GM12864 (cell line): ENCODE measurements around the gene ZNF341.

Experiments used
- DNase-seq: peaks from one replicate; pipeline ENCODE4 v3.0.0-alpha.2; 2011; ENCODE audit warnings: low read depth
- H3K4me3 ChIP-seq: 2 replicates; pipeline ENCODE4 v1.5.1; 2011; ENCODE audit warnings: mild to moderate bottlenecking, low read depth, low read length, control low read depth
- TF ChIP-seq, protein P1 (sequence below): IDR thresholded peaks from 2 replicates; pipeline ENCODE4 v1.5.1; 2011; ENCODE audit warnings: low read depth, mild to moderate bottlenecking, moderate library complexity, low read length, control low read depth, inconsistent platforms; ENCODE audit errors: missing control alignments

The ZNF341 gene

DNA sequence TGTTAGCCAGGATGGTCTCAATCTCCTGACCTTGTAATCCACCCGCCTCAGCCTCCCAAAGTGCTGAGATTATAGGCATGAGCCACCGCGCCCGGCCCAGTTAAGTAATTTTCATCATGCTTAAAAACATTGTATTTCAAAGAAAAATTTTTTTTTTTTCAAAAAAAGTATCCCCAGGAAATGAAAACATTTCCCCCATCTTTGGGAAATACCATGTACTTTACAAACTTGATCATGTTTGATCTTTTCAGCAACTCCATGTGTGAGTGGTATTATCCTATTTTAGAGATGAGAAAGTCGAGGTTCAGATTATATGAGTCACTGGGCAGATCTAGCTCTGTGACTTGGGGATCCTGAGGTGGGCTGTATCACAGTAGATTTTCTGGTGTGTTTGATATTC lies 91.2 kb downstream of the ZNF341 start:
- H3K4me3 ChIP-seq = no peak overlapping the region
- DNase-seq = no peak

DNA sequence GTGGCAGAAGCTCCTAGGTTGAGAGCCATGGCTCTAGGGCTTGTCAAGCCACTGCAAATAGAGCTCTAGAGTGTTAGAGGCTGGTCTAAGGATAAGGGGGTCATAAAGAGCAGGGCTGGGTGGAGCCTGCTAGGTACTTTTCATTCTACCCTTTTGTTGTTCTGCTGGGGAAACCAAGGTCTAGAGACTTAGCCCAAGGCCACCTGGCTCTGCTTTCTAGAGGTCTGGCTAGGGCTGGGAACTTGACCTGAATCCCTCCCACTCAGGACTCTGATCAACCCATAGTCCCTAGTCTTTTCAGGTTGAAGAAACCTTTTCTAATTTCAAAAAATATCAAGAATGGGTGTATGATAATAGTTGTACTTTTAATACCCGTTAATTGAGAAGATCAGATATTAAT lies 93.1 kb downstream of the ZNF341 start:
- H3K4me3 ChIP-seq = no peak overlapping the region
- DNase-seq = no peak
- TF ChIP-seq, protein P1, sequence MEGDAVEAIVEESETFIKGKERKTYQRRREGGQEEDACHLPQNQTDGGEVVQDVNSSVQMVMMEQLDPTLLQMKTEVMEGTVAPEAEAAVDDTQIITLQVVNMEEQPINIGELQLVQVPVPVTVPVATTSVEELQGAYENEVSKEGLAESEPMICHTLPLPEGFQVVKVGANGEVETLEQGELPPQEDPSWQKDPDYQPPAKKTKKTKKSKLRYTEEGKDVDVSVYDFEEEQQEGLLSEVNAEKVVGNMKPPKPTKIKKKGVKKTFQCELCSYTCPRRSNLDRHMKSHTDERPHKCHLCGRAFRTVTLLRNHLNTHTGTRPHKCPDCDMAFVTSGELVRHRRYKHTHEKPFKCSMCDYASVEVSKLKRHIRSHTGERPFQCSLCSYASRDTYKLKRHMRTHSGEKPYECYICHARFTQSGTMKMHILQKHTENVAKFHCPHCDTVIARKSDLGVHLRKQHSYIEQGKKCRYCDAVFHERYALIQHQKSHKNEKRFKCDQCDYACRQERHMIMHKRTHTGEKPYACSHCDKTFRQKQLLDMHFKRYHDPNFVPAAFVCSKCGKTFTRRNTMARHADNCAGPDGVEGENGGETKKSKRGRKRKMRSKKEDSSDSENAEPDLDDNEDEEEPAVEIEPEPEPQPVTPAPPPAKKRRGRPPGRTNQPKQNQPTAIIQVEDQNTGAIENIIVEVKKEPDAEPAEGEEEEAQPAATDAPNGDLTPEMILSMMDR = no peak

More for the DNA sequence above, 91.2 kb downstream of the ZNF341 start:
- TF ChIP-seq, protein P1 = no peak

DNA sequence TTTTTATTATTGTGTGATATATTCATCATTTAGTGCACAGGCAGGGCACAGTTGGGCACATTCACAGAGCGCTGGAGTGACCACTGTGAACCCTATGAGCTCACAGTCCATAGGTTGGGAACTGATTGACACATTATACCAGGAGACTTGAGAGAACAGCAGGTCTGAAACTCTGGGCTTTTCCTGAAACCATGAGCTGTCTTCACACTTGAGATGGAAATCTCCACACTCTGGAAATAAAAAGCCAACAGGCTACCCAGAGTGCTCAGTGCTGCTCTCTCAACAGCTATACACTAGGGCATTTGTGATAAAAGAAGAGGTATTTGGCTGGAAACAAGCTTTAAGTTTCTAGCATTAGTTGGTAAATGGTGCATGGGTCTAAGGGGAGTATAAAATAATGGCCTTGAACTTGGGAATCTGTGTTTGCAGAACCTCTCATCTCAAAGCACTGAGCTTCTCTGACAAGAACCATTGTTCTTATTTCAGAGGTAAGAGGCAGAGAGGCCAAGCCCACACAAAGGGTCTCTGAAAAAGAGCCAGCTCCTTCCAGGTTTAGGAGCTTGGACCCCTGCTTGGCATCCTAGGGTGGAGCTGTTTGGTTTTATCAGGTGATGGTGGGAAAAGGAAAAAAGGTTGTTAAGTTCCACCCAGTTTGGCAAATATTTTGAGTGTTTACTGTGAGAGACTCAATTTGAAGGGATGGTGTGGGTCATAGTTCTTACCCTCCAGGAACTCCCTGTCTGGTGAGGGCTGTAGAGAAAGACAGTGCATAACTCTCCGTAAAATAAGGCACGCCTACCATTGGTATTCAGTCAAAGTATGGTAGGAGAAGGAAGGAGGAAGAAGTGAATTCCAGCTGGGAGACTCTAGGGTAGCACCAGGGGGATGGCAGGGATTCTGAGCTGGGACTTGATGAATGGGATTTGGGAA lies 93.8 kb downstream of the ZNF341 start:
- TF ChIP-seq, protein P1 = no peak
- DNase-seq = no peak
- H3K4me3 ChIP-seq = no peak overlapping the region

- DNase-seq = no peak
- TF ChIP-seq, protein P1 = no peak
- H3K4me3 ChIP-seq = no peak overlapping the region
Measured at GRCh38 chr20:33826270-33826897, 94.6 kb downstream of the ZNF341 start.

DNA sequence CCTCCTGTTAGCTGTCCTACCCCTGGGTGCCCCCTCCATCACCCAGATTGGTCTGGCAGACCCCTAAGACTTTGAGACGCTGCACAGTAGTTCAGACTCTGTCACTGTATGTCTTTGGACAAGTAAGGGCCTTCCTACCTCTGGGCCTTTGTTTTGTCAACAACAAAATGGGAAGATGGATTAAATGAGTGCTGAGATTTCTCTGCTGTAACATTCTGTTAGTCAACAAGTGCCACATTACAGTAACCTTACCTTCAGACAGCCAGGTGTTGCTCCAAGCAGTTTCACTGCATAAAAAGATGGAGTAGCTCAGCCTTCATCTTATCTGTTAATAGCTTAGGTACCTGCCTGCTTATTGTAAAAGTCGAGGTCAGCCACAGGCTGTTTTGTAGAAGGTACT lies 95.3 kb downstream of the ZNF341 start:
- TF ChIP-seq, protein P1 = no peak
- H3K4me3 ChIP-seq = no peak overlapping the region
- DNase-seq = no peak

DNA sequence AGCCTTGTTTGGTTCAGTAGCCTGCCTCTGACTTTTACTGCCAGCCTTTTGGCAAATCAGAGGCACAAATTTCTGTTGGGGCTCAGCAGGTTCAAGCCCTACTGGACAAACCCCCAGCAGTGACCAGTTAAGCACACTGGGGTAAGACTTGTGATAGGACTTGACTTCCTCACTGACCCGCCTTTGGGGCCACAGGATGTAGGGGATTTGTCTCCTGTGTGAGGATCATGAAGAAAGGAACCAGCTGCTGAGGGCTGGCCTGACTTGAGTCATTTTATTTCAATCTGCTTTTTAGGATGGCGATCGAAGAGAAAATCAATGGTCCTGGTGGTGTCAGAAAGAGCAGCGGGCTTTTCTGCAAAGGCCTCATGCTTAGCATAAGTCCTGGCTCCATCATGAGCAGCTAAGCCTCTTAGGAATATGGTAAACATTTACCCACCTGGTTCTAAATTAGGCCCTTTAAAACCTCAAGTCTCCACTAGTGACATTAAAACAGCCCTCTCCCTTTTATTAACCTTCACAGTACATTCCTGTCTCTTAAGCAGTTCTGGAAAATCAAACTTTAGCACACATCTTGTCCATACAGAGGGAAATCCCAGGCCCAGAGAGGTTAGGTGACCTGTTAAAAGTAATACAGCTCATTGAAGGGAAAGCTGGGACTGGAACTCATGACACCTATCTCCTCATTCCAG lies 96.0 kb downstream of the ZNF341 start:
- no peak for DNase-seq
- H3K4me3 ChIP-seq = no peak overlapping the region
- TF ChIP-seq, protein P1 = no peak
